22Rv1 (cell line): ENCODE measurements around the gene TUT7.

Source experiments
- ZFX ChIP-seq: fragments of 450-650 bp; IDR thresholded peaks from 2 replicates; pipeline ENCODE4 v1.6.1; 2017; ENCODE audit warnings: antibody characterized with exemption, borderline replicate concordance
- TF ChIP-seq, protein P1 (sequence below): fragments of 450-650 bp; IDR thresholded peaks from 2 replicates; pipeline ENCODE4 v1.5.1; 2017; ENCODE audit warnings: mild to moderate bottlenecking

DNA sequence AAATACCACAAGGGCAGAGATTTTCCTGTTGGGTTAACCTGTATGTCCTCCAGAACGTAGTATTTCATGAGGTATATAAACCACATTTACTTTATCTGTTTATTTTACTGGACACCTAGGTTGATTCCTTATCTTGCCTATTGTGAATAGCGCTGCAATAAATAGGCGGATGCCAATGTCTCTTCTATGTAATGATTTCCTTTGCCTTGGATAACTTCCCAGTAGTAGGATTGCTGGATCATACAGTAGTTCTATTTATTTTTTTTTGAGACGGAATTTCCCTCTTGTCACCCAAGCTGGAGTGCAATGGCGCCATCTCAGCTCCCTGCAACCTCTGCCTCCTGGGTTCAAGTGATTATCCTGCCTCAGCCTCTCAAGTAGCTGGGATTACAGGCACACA is 15.6 kb upstream of the TUT7 start:
- TF ChIP-seq, protein P1, sequence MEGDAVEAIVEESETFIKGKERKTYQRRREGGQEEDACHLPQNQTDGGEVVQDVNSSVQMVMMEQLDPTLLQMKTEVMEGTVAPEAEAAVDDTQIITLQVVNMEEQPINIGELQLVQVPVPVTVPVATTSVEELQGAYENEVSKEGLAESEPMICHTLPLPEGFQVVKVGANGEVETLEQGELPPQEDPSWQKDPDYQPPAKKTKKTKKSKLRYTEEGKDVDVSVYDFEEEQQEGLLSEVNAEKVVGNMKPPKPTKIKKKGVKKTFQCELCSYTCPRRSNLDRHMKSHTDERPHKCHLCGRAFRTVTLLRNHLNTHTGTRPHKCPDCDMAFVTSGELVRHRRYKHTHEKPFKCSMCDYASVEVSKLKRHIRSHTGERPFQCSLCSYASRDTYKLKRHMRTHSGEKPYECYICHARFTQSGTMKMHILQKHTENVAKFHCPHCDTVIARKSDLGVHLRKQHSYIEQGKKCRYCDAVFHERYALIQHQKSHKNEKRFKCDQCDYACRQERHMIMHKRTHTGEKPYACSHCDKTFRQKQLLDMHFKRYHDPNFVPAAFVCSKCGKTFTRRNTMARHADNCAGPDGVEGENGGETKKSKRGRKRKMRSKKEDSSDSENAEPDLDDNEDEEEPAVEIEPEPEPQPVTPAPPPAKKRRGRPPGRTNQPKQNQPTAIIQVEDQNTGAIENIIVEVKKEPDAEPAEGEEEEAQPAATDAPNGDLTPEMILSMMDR = no peak
- no peak for TF ChIP-seq ZFX
